ENCODE data around the gene MAGIX.
A peak's percentile ranks its signal among the peaks of the same experiment; 100 is the strongest.

The MAGIX gene

DNA sequence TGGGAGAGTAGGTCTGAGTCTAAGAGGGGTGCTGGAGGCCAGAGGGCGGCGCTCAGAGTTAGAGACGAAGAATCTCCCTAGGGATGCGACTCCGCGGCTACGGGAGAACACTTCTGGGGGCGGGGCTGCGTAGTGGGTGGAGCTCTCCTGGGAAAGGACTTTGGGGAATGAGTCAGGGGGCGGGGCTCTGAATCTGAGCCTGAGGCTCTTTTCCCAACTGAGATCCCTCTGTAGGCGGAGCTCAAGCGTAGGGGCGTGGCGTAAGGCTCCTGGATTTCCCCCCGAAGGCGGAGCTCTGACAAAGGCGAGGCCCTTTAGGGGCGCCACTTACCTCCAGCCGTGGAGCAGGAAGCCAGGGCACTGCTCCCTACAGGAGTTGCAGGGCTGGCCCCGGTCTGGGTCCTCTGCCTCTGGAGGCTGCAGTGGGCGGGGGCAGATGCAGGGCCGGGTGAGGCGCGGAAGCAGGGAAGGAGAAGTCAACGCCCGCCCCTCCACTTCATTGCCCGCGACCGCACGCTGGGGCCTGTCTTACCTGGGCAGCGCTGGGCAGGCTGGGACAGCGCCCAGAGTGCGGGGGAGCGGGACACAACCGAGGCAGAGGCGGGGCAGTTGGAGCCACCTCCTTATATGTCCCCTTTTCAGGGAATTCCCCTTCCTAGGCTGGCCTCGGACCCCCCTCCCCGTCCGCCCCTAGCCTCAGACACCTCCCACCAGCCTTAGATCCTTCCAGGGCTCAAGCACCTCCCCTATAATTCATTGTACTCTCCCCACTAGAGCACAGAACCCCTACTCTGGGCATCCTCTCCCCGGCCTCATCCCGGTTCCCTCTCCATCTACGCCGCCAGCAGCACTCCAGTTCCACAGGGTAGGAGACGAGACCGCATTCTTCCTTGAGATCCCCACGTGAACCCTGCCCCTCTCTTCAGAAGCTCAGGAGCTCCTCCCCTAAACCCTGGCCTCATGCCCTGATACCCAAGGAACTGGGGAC lies 22.0 kb downstream of the MAGIX start:
- DNase-seq (ENCODE audit: low read depth): no peak

DNA sequence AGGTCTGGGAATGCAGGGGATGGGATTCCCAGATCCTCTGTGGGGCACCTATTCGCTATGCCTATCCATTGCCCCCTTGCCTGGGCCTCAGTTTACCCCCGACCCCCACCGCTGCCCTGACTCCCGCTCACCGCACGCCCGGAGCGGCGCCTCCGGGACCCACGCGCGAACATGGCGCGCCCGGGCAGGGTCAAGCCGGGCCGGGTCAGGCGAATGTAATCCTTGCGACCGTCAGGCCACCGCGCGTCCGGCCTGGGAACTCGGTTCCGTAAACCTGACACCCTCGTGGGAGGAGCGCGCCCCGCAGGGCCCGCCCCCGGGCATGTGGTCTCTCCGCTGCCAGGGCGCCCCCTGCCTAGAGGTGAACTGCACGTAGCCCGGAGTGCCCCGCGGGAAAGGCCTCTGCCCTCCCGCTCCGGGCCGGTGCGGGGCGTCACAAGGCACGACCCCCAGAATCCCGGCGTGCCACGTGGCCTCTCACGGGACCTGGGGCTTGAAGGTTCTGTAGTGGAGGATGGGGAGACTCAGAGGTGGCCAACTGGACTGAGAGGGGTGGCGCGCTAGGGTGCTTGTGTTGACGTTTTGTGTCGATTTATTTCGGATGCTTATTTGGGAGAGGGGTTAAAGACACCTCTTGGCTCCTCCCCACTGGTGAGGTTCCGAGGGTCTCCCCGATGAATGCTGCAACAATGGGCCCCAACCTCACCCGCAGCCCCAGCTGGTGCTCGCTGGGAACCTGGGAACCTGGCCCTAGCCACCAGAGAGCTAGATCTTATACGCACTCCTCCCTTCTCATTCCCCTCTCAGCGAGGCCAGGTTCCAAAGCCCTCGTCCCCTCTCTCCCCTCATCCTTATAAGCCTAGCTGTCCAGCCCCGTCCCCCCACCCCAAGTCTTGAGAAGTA lies 23.8 kb downstream of the MAGIX start, which contains the start of gene PRICKLE3:
PRICKLE3 (minus strand) TSS at position 249 of the 903 bp plus-strand sequence; CDS start at position 173, 76 bp downstream.
- peak; percentile 60 for DNase-seq (ENCODE audit: low read depth)

DNA sequence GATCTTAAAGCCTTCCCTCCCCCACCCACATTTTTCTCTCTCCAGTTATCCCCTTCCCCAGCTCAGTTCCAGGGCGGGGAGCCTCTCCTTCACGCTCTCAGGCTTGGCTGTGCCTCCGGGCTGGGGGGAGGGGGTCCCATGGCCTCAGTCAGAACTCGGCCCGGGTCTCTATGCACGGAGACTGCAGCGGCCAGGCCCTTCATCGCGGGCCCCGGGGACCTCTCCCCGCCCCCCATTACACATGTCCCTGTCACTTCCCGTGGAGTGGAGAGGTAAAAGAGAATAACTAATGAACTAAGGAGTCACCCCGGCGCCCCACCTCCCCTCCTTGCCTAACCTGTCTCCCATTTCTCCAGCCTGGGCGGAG lies 24.5 kb downstream of the MAGIX start:
- DNase-seq (ENCODE audit: low read depth): no peak

DNA sequence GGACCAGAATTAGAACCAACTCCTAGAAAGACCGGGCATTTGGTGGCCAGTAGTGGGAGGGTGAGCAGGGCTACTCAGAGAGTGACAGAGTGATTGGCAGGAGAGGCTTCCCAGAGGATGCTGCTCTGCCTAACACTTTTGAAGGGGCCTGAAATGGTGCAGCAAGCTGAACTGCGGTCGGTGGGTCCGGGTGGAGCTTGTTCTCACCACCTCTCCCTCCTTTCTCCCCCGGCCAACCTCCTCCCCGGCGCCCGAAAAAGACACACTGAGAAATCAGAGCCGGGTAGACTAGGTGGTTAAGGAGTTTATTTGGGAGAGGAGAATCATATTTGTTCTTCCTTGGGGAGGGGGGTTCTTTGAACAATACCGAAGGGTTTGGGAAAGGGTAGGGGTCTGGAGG lies 25.0 kb downstream of the MAGIX start:
- no peak for DNase-seq (ENCODE audit: low read depth)

DNA sequence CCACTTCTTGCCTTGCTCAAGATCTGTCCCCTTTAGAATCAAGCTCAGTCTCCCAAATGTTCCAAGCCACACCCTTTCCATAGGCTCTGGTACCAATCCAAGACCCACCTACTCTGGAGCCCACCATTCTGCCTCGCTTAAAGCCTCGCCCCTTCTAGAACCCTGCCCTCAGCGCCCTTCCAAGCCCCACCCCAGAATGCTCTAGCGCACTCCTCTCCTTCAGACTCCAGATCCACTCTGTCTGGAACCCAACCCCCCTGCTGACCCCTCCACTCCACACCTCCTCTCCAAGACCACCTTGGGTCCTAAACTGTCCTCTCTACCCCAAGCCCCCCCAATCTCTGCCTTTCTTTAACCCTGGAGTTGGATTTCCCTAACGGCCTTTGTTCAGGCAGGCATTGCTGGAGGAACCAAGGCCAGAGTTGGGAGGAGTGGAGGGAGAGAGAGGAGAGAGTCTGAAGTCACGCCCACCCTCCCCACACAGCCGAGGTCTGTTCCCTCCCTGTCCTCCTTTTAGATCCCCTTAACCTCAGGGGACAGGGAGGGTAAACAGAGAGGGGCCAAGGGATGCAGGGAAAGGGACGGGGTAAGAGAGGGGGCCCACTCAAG lies 26.0 kb downstream of the MAGIX start:
- DNase-seq (ENCODE audit: low read depth): no peak

DNA sequence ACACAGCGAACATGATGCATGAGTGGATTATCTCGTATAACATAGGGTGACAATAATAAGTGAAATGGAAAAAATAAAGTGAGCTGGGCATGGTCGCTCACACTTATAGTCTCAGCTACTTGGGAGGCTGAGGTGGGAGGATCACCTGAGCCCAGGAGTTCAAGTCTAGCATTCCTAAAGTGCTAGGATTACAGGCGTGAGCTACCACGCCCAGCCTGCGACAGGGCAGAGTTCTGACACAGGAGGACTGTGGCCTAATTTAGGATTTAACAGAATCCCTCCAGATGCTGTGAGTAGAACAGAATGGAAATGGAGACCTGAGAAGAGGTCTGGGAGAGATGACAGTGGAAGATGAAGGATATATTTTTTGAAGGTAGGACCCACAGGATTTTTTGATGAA lies 27.0 kb downstream of the MAGIX start:
- no peak for DNase-seq (ENCODE audit: low read depth)

DNA sequence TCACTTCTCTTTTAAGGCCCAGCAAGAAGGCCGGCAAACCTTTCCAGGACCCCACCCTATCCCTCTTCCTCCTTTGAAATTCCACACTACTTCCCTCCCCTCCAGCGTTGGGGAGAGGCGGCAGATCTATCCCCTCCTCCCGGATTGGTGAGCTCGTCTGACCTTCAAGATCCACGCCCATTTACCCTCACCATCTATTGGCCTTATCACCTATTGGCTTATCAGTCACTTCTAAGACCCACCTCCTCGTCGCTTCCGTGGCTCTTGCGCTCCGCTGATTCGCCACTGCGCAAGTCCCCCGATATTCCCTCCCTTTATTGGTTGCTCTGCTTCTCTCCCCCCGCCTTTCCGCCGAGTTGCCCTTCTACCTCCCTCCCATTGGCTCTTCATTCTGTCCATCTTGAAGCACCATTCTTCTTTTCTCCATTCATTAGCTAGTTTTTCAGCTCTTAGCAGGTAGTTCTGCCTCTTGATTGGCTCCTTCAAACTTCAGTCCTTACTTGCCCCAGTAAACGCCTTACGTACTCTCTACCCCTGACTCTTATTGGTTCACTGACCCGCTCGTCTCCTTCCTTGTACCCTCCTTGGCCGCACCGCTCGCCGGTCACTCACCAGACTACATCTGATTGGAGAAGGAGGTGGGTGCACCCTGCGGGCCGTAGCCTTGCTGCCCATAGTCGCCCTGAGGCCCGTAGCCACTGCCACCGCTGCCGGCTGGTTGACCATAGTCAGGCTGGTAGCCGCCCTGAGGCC lies 28.4 kb downstream of the MAGIX start:
- peak; percentile 80 for DNase-seq (ENCODE audit: low read depth)

DNA sequence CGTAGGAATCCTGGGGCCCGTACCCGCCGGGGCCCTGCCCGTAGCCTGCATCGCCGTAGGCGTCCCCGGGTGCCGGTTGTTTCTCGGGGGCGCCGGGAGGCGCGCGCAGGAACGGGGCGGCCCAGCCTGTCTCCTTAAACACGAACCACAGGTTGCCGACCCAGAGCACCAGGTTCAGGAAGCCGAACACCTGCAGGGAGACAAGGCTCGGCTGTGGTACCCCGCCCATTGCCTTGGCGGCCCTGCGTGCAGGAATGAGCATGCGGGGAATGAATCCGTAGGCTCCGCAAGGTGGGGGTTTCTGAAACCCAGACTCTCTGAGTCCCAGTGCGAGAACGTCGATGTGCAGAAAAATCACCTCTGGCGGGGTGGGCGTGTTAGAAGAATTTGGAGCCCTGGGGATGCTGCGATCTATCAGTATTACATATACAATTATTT lies 29.0 kb downstream of the MAGIX start:
- no peak for DNase-seq (ENCODE audit: low read depth)

DNA sequence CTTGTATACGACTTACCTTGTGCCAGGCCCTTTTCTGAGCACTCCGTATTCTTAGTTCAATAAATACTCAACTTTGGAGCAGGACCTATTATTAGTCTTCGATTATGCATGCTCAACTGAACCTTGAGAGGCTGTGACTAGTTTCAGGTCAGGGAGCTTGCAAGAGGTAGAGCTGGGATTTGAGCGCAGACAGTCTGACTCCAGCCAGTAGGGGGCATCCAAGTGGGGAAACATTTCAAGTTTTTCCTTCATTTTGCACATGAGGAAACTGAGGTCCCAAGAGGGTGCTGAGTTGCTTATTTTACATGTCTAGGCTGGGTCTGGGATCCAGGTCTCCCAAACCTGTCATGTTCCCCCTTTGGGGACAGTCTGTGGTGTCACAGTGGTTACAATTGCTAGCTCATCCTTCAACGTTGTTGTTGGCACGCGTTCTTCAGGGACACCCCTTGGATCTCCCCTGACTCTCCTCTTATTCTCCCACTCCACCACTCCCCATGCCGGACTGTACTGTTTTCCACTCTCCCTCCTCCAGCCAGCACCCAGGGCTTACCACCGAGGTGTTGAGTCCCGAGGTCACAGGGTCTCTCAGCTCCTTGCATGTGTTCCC lies 30.3 kb downstream of the MAGIX start:
- no peak for DNase-seq (ENCODE audit: low read depth)

DNA sequence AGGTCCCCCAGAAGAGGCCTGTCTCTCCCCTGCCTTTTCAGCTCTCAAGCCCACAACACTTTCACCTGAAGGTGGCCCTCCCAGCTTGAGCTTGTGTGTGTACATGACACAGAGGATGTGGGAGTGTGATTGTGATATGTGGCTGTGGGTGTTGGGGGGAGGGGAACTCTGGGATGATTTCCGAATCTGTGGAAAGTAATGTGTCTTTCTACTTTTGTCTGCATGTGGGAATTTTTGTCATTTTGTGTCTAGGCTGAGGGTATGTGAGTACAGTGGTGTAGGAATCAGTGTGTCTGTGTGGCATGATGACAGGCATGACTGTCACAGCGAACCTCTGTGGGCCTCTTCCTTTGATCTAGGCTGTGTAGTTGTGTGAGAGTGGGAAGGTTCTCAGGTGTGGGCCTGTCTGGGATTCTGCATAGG lies 31.0 kb downstream of the MAGIX start:
- no peak for DNase-seq (ENCODE audit: low read depth)

DNA sequence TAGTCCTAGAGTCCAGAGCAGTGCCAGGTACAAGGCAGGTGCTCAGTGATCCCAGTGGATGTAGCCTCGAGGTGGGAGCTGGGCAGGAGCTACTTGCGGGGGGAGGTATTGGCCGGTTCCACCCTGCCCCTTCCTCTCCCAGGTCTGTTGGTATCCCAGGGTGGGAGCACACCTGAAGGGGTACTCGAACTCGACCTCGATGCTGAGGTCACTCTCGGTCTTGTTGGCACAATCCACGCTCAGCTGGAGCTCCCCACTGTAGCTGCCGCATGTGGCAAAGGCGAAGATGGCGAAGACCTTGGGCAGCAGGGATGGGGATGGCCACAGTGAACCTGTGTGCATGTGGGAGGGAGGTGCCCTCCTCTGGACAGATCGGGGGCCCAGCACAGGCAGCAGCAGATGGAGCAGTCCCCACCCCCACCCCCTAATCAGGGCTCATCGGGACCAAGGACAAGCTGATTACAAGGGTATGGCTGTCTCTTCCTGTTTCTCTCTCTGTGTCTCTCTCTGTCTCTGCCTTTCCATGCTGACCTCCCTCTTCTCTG lies 35.1 kb downstream of the MAGIX start:
- DNase-seq (ENCODE audit: low read depth): no peak

DNA sequence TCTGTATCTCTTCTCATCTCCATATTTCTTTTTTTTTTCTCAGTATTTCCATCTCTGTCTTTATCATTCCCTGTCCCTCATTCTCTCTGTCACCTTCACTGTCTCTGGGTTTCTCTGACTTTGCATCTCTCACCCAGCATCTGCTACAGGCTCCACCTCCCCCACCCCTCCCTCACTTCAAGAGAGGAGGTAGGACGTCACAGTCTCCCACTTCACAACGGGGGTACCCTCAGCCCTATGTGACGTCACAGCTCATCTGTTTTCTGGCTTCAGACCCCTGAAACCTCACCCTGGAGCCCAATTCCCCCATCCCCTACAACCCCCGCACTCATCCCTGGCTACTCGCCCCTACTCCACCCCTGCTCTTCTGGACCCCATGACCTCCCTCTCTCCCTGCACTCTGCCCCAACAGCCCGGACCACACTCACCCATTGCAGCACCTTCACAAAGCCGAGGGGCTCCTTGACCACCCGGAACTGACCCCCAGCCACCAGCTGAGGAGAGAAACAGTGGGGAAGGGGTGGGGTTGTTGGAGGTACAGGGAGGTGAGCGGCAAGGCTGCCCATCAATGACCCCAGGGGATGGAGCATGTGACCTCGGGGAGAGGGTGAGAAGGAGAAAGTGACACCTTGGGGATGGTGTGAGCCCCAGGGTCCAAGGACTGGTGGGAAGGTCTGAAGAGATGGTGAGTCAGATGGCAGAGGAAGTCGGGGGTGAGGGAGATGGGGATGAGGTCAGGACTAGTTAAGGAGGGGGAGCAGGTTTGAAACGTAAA lies 36.2 kb downstream of the MAGIX start:
- no peak for DNase-seq (ENCODE audit: low read depth)

DNA sequence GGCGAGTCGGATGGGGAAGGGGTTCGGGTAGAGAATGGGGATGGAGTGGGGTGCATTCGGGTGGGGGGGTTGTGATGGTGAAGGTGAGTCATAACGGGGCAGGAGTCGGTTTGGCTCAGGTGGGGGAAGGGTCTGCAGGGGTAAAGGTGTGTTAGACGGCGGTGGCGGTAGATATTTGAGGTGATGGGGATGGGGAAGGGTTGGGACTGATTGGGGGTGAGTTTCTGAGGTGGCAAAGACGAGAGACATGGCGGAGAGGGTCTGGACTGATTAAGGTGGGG lies 36.7 kb downstream of the MAGIX start:
- no peak for DNase-seq (ENCODE audit: low read depth)

DNA sequence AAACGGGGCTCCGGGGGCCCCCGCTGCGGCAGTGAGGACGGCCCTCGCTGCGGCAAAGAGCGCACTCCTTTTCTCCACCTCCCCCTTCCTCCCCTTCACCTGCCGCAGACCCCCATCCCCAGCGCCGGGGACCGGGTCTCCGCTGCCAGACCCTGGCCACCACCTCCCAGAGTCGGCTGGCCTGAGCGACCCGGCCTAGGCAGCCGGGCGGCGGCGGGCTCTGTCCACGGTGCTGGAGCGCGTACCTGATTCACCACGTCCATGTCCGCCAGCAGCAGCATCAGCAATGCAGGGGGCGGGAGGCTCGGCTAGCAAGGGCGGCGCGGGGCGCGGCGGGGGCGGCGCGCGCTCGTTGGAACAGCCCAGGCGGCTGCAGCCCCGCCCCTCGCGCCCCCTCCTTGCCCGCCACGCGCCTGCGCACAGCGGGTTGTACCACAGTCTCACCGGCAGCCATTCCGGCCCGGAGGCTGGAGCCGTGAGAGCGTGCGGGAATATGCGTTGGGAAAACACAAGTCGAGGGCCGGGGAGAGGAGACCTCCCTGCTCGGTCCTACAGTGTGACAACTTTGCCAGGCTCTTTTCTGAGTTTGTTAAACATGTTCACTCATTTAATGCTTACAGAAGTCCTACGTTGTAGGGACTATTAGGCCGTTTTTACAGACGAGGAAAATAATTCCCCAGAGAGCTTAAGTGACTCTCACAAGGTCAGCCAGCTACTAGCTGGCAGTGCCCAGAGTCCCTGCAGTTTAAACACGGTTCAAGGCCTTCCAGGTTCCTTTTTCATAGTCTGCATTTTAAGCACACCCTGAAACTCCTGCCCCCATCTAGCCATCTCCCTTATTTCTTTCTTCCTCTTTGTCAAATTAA lies 37.6 kb downstream of the MAGIX start, which contains the start of gene SYP:
SYP (minus strand) TSS at position 288 of the 866 bp plus-strand sequence; CDS start at position 281, 7 bp downstream.
- DNase-seq (ENCODE audit: low read depth): peak; percentile 85

DNA sequence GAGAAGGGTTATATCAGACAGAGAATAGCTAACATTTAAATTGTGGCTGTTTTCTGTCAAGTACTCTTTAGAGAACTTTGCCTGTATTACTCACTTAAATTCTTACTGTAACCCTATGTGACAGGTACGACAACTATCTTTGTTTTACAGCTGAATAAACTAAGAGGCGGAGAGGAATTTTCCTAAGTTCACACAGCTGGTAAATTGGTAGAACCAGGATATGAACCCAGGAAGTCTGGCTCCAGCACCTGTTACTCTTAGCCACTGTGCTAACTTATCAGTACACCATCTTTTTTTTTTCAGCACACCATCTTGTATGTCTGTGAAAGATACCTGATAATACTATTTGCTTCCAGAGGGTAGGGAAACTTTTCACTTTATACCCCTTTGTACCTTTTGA lies 39.5 kb downstream of the MAGIX start:
- DNase-seq (ENCODE audit: low read depth): no peak

DNA sequence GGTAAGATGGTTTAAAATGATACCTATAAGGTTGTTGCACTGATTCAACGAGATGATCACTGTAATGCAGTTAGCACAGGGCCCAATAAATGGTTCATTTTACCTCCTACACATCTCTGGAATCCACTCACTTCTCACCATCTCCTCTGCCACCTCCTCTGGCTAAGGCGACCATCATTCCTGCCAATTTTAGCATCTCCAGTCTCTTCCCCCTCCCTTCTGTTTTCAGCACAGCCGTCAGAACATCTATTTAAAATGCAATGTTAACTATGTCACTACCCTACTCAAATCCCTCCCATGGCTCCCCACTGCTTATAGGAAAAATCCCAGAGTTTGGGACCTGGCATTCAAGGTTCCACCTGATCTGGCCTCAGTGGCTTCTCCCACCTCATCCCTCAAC lies 41.0 kb downstream of the MAGIX start:
- no peak for DNase-seq (ENCODE audit: low read depth)

DNA sequence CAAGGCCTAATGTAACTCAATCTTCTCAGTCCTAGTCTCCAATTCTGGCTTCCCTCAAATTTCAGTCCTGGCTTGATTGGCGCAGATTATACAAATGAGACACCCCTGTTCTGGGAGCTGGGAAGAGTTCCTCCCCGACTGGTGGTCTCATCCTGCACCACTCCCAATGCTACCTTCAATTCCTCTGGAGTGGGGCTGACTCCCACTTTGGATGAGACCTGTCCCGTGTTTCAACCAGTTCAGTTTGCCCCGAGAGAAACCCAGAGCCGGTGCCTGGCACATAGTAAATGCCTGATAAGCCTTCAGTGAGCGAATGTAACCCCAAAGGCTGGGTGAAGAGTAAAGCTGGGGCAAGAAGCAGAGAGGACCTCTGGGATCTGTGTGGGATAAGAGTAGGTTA lies 41.5 kb downstream of the MAGIX start:
- DNase-seq (ENCODE audit: low read depth): no peak

DNA sequence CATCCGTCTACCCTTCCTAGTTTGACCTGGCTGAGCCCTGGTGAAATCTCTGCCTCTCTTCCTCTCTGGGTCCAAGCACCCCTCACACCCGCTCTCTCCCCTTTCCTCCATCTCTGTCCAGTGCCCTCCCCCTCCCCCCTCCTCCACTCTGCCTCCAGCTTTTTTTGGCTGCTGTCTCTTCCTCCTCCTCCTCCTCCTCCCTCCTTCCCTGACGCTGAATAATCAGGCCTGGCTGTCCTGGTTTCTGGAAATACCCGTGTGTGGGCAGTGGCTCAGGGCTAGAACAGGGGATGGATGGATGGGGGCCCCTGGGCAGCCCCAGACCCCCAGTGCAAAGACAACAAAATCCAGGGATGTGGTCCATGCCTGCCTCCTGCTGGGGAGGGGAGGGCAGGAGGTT lies 42.2 kb downstream of the MAGIX start:
- DNase-seq (ENCODE audit: low read depth): no peak

DNA sequence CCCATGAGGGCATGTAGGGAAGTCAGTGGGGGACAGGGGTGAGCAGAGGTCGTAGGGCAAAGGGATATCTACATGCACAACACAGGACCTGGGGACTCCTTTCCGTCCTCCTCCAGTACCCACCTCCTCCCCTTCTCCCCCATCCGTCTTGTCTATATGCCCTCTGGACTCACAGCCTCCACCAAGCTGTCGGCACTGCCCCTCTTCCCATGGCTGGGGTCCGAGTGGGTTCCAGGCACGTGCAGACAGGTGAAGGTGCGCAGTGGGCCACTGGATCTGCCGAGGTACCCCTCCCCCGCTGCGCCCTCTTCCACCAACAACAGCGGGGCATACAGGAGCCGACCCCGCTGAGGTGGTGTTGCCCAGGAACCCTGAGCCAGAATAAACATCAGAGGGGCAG lies 42.9 kb downstream of the MAGIX start:
- DNase-seq (ENCODE audit: low read depth): no peak
